HG02870 (cell line): Measurements from ENCODE around the gene CSK.

ENCODE experiments used
- ATAC-seq: cut with Tn5 transposase; IDR thresholded peaks from one replicate; pipeline ENCODE4 v1.9.1; 2021; ENCODE audit warnings: mild to moderate bottlenecking, moderate library complexity; ENCODE audit not compliant: unreplicated experiment

CSK gene

GRCh38 chr15:74822233-74822632 lies 40.4 kb downstream of the CSK start:
- ATAC-seq: no peak

DNA sequence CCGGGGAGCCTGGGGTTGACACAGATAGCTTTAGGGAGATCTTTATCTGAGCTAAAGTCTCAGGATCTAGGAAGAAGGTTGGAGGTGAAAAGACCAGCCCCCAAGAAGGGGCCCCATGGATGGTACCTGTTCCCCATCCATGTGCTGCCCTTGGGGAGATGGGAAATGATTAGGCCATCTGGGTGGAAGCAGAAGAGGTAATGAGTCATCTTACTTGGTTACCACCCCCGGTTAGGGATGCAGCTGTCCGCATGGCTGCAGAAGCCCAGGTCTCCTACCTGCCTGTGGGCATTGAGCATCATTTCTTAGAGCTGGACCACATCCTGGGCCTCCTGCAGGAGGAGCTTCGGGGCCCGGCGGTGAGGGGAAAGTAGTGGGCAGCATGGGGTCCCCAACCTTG lies 41.4 kb downstream of the CSK start:
- no peak for ATAC-seq

- no peak for ATAC-seq
Observed at GRCh38 chr15:74824976-74825375, 43.1 kb downstream of the CSK start.

GRCh38 chr15:74825866-74826265 lies 44.0 kb downstream of the CSK start:
- no peak for ATAC-seq

- ATAC-seq: no peak
Observed at GRCh38 chr15:74826364-74826819, 44.5 kb downstream of the CSK start, which contains the start of gene CPLX3. TSS of gene CPLX3 (plus strand) at chr15:74826627. CDS start at chr15:74826704, 77 bp downstream.

- no peak for ATAC-seq
Observed at GRCh38 chr15:74826921-74827320, 45.0 kb downstream of the CSK start.

- no peak for ATAC-seq
Observed at GRCh38 chr15:74827614-74828013, 45.7 kb downstream of the CSK start.

- ATAC-seq: no peak
Observed at GRCh38 chr15:74828835-74829234, 47.0 kb downstream of the CSK start.

GRCh38 chr15:74829486-74829885 lies 47.6 kb downstream of the CSK start:
- ATAC-seq: no peak

DNA sequence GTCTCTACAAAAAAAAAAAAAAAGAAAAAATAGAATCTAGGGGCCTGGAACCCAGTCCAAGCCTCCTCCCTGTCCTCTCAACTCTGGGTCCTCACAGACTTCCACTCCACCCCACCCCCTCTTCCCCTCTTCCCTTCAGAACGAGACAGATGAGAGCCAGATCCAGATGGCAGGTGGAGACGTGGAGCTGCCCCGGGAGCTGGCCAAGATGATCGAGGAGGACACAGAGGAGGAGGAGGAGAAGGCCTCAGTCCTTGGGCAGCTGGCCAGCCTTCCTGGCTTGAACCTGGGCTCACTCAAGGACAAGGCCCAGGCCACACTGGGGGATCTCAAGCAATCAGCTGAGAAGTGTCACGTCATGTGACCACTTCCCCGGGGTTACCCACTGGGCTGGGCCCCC lies 48.1 kb downstream of the CSK start:
- no peak for ATAC-seq

DNA sequence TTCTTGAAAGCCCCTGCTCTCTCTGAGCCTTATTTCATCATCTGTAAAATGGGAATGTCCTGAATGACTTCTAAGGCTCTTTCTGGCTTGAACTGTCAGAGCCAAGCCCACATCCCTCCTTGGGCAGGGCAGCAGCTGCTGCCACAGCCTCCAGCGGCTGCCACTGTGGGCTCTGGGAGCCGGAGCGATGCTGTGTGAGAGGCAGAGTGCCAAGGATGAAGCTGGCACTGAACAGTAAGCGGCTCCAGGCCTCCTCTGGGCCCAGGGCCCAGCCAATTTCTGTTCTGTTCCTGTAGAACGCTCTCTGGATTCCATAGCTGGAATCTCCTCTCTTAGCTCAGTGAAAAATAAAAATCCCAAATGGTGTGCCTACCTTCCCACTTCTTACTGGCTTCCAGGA lies 49.0 kb downstream of the CSK start:
- ATAC-seq: no peak

DNA sequence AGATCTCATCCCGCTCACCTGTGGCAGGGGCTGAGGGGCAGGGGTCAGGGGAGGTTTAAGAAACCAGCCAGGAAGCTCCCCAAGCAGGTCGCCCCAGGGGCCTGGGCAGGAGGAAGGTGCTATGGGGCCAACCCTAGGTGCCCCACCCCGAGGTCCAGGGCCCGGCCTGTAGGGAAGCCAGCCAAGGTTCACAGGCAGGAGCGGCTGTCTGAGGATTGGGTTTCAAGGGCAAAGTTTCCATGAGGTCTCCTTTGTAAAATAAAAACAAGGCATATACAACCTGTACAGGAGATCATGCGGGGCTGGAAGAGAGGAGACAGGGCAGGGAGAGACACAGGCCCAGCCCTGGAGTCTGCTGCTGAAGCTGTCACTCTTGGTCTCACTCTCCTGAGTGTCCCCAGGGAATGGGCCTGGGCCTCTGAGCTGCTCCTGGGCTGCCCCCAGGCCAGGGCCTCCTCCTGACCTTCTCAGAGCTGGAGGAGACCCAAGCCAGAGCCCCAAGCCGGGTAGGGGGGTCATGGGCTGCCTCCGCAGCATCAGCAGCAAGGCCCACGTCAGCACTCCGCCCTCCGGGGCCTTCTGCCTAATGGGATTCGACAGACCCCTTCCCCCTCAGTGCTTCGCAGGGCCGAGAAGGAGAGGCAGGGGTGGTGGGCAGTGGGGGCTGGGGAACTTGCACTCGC lies 50.1 kb downstream of the CSK start:
- no peak for ATAC-seq

- no peak for ATAC-seq
Observed at GRCh38 chr15:74832826-74833225, 50.9 kb downstream of the CSK start.

GRCh38 chr15:74833376-74834107 lies 51.7 kb downstream of the CSK start:
- no peak for ATAC-seq

DNA sequence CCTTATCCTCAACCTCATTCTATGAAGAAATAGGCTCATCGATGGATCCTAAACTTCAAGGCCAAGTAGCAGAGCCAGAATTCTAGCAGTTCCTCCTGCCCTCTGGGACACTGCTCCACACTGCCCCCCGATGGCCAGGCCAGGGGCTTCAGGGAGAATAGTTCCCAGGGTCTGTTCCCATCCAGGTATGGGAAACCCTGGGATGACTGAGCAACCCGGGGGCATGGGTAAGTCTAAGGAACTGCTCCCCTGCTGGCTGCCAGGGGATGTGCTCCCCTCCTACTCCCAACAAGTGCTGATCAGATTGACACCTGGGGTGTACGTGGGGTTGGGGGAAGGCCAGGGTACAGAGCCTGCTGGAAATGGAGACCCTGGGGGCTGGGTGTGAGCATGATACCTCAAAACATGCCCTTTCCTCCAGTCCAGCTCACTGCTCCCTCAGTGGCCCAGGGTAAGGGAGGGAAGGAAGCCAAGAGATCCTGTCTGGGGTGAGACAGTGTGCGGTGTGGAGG lies 53.5 kb downstream of the CSK start:
- no peak for ATAC-seq

GRCh38 chr15:74836846-74837245 lies 55.0 kb downstream of the CSK start:
- no peak for ATAC-seq

- no peak for ATAC-seq
Observed at GRCh38 chr15:74837482-74838136, 55.7 kb downstream of the CSK start.

- ATAC-seq: no peak
Observed at GRCh38 chr15:74838137-74838516, 56.2 kb downstream of the CSK start.

DNA sequence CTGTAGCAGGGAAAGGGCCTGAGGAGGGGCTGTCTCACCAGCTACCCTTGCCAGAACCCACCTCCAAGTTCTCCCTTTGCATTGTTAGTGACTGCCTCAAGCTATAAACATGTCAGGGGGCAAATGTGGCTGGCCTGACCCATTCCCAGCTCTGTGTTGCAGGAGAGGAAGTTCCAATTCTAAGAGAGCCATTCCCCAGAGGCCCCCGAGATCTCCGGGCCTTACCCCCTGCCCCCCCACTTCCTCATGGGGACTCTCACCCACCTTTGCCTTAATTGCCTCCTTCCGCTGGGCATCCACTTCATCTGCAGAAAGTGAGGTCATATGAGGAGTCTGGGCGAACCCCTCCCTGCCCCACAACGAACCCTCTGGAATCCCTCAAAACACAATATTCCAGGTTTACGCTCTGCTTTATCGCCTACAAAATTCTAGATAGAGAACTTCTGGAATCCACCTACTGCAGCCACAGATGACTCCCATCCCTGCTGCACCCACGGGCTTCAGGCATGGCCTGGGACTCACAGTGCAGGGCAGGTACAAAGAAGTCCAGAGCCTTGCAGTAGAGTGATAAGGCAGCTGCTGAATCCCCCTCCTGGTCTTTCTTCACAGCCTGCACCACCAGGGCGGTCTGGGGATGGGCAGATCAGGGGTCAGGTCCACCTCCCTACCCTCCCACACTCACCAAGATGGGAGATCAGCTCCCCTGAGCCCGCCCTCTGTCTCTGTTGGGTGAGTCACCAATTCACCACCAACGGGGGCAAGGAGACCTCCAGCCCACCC lies 57.1 kb downstream of the CSK start:
- no peak for ATAC-seq

- ATAC-seq: no peak
Observed at GRCh38 chr15:74839526-74840395, 57.9 kb downstream of the CSK start.
